UCSD-AML1 (cell line): Measurements from ENCODE around the gene ARPC4.
"Not testable (repeated sequence)": the region's sequence is repeated elsewhere in the genome, so short reads cannot be mapped to it uniquely, and the experiment has no call there.

Experiments
- DNase-seq: peaks from one replicate; lab custom pipeline; 2025; ENCODE audit not compliant: unreplicated experiment; lab: John Stamatoyannopoulos, UW

Gene ARPC4

DNA sequence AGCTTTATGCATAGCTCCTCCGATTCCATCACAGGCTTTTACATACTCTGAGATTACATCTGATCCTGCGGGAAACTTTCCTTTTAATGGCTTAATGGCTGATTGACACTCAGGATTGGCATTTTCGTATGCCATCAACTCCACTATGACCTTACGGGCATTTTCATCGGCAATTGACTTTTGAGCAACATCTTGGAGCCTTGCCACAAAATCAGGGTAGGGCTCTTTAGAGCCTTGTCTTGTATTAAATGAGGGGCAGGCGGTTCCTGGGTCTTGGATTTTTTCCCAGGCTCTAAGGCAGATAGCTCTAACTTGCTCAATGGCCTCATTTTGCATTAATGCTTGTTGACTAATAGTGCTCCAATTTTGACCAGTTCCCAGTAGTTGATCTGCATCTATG is 59.0 kb downstream of the ARPC4 start:
- DNase-seq: not testable (repeated sequence)

DNA sequence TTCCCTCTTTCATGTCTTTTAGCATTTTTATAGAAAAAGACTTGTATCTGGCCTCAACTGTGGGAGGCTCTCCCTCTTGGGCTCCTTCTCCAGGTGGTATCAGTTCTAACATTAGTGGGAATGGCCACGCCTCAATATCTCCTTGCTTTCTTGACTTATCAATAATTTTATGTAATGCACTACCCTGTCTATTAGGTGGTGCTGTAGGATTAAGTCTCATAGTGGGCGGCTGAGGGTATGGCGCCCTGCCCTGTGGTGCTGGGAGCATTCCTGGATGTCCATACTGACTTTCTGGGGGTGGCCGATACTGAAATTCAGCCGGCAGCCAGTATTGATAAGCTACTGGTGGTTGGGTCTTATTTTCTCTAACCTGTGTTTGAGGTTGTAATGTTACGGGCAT is 59.6 kb downstream of the ARPC4 start:
- no peak for DNase-seq

DNA sequence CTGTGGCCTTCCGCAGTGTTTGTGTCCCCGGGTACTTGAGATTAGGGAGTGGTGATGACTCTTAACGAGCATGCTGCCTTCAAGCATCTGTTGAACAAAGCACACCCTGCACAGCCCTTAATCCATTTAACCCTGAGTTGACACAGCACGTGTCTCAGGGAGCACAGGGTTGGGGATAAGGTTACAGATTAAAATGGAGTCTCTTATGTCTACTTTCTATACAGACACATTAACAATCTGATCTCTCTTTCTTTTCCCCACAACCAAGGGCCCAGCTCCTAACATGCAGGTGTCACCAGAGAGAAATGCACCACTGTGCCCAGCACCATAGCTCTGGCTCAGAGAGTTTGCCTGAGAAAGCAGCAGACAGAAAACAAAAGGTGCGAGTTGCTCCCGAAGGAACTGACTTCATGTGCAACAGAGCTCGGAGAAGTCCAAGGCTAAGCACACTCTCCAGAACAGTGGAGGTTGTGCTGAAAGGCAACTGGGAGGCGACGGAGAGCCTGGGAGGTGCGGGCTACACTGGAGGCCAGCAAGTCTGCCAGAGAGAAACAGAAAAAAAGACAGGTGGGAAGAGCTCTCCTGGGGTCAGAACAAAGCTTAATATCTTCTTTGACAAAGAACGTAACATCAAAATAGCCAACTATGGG is 61.5 kb downstream of the ARPC4 start:
- not testable (repeated sequence) for DNase-seq

DNA sequence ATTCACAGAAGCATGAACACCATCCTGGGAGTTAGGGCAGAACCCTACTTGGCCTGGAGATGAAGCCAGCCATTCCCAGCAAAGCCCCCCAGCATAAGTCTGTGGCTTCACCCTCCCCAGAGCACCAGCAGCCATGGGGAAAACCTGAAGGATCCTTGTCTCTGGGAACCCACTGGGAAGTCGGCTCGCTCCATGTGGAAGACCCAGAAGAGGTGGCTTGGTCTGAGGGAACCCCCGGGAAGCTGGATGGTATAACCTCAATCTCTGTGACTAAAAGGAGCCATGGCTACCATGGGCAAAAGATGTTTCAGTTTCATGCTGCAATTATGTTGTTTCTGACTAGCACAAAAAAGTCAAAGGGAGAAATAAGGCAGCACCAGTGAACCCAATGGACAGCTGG is 62.7 kb downstream of the ARPC4 start:
- DNase-seq: no peak
